Parathyroid adenoma (tissue), 2 donors: Measurements from ENCODE around the gene ARL5C.
A peak's percentile ranks its signal among the peaks of the same experiment; 100 is the strongest.
"Not testable (repeated sequence)": the region's sequence is repeated elsewhere in the genome, so short reads cannot be mapped to it uniquely, and the experiment has no call there.

Experiments used
- H2AFZ ChIP-seq: fragments of 300-600 bp; sonication (generic); one replicate; pipeline ENCODE4 v1.7.0; 2017; ENCODE audit warnings: antibody characterized with exemption, mild to moderate bottlenecking
- H3K27ac ChIP-seq: fragments of 300-600 bp; sonication (generic); one replicate; pipeline ENCODE4 v1.7.0; 2017
- H3K27me3 ChIP-seq: fragments of 300-600 bp; sonication (generic); one replicate; pipeline ENCODE4 v1.7.0; 2017; ENCODE audit warnings: low read length; ENCODE audit not compliant: control insufficient read depth, insufficient read depth
- H3K36me3 ChIP-seq: fragments of 300-600 bp; sonication (generic); one replicate; pipeline ENCODE4 v1.7.0; 2017; ENCODE audit warnings: low read length; ENCODE audit not compliant: control insufficient read depth, insufficient read depth
- H3K4me1 ChIP-seq: fragments of 300-600 bp; sonication (generic); one replicate; pipeline ENCODE4 v1.7.0; 2017; ENCODE audit warnings: control low read depth
- H3K4me2 ChIP-seq: fragments of 300-600 bp; sonication (generic); one replicate; pipeline ENCODE4 v1.7.0; 2017; ENCODE audit warnings: low read length
- H3K4me3 ChIP-seq: fragments of 300-600 bp; sonication (generic); one replicate; pipeline ENCODE4 v1.7.0; 2017; ENCODE audit warnings: low read depth, low read length
- H3K79me2 ChIP-seq: fragments of 300-600 bp; sonication (generic); one replicate; pipeline ENCODE4 v1.7.0; 2017; ENCODE audit warnings: control low read depth
- H3K9ac ChIP-seq: fragments of 300-600 bp; sonication (generic); one replicate; pipeline ENCODE4 v1.7.0; 2017; ENCODE audit warnings: mild to moderate bottlenecking
- H3K9me3 ChIP-seq: fragments of 300-600 bp; sonication (generic); one replicate; pipeline ENCODE4 v1.7.0; 2017; ENCODE audit warnings: low read length; ENCODE audit not compliant: control insufficient read depth
- TF ChIP-seq, protein P1 (sequence below): fragments of 300-600 bp; sonication (generic); IDR thresholded peaks from one replicate; pipeline ENCODE4 v1.7.0; 2017; ENCODE audit warnings: antibody characterized with exemption, mild to moderate bottlenecking
- donor health status: primary hyperparathyroidism.

The ARL5C gene

GRCh38 chr17:39138431-39139160, 27.4 kb downstream of the ARL5C start:
- no peak overlapping the region for H3K27ac ChIP-seq
- no peaks in the 10 kb centered on the region for H3K79me2 ChIP-seq
- no peak overlapping the region for H2AFZ ChIP-seq
- no peaks in the 10 kb centered on the region for H3K9me3 ChIP-seq
- no peaks in the 10 kb centered on the region for H3K27me3 ChIP-seq
- no peak overlapping the region for H3K9ac ChIP-seq
- H3K4me3 ChIP-seq = no peak overlapping the region
- no peaks in the 10 kb centered on the region for H3K36me3 ChIP-seq
- no peaks in the 10 kb centered on the region for H3K4me1 ChIP-seq
- TF ChIP-seq, protein P1, sequence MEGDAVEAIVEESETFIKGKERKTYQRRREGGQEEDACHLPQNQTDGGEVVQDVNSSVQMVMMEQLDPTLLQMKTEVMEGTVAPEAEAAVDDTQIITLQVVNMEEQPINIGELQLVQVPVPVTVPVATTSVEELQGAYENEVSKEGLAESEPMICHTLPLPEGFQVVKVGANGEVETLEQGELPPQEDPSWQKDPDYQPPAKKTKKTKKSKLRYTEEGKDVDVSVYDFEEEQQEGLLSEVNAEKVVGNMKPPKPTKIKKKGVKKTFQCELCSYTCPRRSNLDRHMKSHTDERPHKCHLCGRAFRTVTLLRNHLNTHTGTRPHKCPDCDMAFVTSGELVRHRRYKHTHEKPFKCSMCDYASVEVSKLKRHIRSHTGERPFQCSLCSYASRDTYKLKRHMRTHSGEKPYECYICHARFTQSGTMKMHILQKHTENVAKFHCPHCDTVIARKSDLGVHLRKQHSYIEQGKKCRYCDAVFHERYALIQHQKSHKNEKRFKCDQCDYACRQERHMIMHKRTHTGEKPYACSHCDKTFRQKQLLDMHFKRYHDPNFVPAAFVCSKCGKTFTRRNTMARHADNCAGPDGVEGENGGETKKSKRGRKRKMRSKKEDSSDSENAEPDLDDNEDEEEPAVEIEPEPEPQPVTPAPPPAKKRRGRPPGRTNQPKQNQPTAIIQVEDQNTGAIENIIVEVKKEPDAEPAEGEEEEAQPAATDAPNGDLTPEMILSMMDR = no peak
- H3K4me2 ChIP-seq = no peak overlapping the region

DNA sequence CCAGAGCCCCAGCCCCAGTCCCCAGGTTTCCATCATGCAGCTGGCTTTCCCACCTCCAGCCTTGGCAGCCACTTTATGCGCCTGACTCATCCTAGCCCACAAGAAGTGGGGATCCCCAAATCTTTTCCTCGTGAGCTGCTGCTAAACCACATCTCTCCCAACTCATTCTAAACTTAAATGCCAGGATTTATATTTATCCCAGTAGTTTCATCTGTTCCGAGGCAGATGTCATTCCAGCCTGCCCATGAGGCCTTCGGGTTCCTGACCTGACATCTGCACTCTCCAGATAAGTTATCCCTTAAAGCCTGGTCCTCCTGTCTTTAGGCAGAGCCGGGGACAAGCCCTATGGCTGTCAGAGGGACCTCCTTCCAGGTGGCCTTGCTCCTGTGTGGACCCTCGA, 31.1 kb downstream of the ARL5C start:
- H3K4me3 ChIP-seq = no peak overlapping the region
- no peak overlapping the region for H3K9ac ChIP-seq
- no peaks in the 10 kb centered on the region for H3K9me3 ChIP-seq
- no peaks in the 10 kb centered on the region for H3K79me2 ChIP-seq
- TF ChIP-seq, protein P1 = no peak
- no peak overlapping the region for H3K27ac ChIP-seq
- H3K4me2 ChIP-seq = no peak overlapping the region
- no peak overlapping the region for H2AFZ ChIP-seq
- H3K4me1 ChIP-seq = no peaks in the 10 kb centered on the region
- H3K36me3 ChIP-seq = no peaks in the 10 kb centered on the region
- H3K27me3 ChIP-seq = no peaks in the 10 kb centered on the region

DNA sequence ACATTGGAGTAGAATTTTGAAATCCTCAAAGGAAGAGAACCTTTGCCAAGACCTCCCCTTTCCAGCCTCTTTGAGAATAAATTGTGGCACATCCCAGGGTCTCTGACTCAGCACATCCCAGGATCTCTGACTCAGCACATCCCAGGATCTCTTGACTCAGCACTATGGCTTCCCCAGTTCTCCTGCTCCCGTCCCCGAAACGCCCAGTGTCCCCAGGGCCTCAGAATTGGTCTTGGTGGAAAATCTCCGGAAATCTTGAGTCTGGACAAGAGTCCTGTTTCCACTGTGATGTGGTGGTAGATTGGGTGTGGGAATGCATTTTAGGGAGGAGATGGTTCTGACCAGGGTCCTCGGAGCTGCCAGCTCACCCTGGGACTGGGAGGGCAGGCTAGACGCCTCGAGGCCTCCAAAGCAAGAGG, 33.8 kb downstream of the ARL5C start:
- Histone ChIP-seq H3K79me2 (no peaks in the 10 kb centered on the region), H3K4me3 (no peak overlapping the region), H3K27me3 (no peaks in the 10 kb centered on the region), H3K4me2 (peak overlapping the region; percentile 3), H3K27ac (no peak overlapping the region), H3K9ac (no peak overlapping the region), H2AFZ (no peak overlapping the region), H3K9me3 (no peaks in the 10 kb centered on the region), H3K4me1 (no peaks in the 10 kb centered on the region), H3K36me3 (no peaks in the 10 kb centered on the region)
- TF ChIP-seq, protein P1 = no peak

- Histone ChIP-seq H3K4me2 (peak overlapping the region; percentile 3), H3K79me2 (no peaks in the 10 kb centered on the region), H3K27ac (no peak overlapping the region), H3K4me1 (no peaks in the 10 kb centered on the region), H3K4me3 (no peak overlapping the region), H3K9me3 (no peaks in the 10 kb centered on the region), H2AFZ (no peak overlapping the region), H3K9ac (no peak overlapping the region), H3K27me3 (no peaks in the 10 kb centered on the region), H3K36me3 (no peaks in the 10 kb centered on the region)
- TF ChIP-seq, protein P1 = no peak
Observed at GRCh38 chr17:39131616-39132015, 34.3 kb downstream of the ARL5C start.

GRCh38 chr17:39130205-39130604, 35.8 kb downstream of the ARL5C start:
- H3K27me3 ChIP-seq = no peaks in the 10 kb centered on the region
- H3K9me3 ChIP-seq = no peaks in the 10 kb centered on the region
- H3K36me3 ChIP-seq = no peaks in the 10 kb centered on the region
- H2AFZ ChIP-seq = no peak overlapping the region
- TF ChIP-seq, protein P1 = no peak
- H3K9ac ChIP-seq = no peak overlapping the region
- no peak overlapping the region for H3K4me3 ChIP-seq
- H3K79me2 ChIP-seq = no peaks in the 10 kb centered on the region
- H3K27ac ChIP-seq = no peak overlapping the region
- no peak overlapping the region for H3K4me2 ChIP-seq
- no peaks in the 10 kb centered on the region for H3K4me1 ChIP-seq

- H3K27me3 ChIP-seq, H3K9me3 ChIP-seq, H3K79me2 ChIP-seq, H3K27ac ChIP-seq, H3K4me1 ChIP-seq, H3K36me3 ChIP-seq, H3K4me2 ChIP-seq, H3K9ac ChIP-seq, H2AFZ ChIP-seq, H3K4me3 ChIP-seq: not testable (repeated sequence)
Observed at GRCh38 chr17:39129544-39129943, 36.4 kb downstream of the ARL5C start.
